NCI-H510A (cell line): ENCODE results near the gene SEPHS1.
"Not testable (repeated sequence)": the region's sequence is repeated elsewhere in the genome, so short reads cannot be mapped to it uniquely, and the experiment has no call there.

ENCODE experiments used
- DNase-seq: peaks from one replicate; lab custom pipeline; 2025; lab: John Stamatoyannopoulos, UW

SEPHS1 gene

GRCh38 chr10:13356392-13356791 lies 8.3 kb upstream of the SEPHS1 start:
- DNase-seq: no peak

DNA sequence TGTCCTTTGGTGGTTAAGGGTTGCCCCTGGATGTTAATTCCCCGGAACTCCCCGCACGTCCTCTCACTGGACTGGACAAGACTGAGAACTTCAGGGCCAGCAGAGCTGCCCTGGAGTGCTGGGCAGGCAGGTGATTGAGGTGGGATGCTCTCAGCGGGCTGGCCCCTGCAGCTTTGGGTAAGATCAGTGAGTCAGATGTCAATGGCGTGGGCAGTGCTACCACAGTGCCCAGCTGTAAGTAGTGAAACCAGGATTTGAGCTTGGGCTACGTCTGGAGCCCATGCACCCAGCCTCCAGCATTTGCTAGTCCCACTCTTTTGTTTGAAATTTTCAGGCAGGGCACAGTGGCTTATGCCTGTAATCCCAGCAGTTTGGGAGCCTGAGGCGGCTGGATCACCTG lies 6.7 kb upstream of the SEPHS1 start:
- DNase-seq: no peak

- DNase-seq: no peak
These were observed 4.4 kb upstream of the SEPHS1 start for GRCh38 chr10:13352519-13352918.

DNA sequence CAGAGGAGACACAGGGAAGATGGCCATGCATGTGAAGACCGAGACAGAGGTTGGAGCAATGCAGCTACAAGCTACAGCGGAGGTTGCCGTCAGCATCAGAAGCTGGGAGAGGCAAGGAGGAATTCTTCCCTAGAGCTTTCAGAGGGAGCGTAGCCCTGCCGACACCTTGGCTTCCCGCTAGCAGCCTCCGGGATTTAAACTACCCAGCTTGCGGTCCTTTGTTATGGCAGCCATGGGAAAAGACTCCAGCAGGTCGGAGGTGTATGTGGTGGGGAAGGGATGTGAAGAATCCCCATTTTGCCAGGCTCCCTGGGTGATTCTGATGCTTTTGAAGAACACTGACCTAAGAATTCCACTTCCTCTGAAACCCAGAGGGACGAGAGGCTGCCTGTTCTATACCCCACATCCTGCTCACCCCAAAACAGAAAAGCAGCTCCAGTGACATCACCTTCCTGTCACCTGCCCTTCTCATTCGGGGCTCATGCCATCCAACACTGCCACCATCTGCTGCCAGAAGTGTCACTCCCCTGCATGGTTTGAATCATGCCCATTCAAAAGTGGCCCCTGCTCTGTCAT lies 3.3 kb upstream of the SEPHS1 start:
- DNase-seq: no peak

DNA sequence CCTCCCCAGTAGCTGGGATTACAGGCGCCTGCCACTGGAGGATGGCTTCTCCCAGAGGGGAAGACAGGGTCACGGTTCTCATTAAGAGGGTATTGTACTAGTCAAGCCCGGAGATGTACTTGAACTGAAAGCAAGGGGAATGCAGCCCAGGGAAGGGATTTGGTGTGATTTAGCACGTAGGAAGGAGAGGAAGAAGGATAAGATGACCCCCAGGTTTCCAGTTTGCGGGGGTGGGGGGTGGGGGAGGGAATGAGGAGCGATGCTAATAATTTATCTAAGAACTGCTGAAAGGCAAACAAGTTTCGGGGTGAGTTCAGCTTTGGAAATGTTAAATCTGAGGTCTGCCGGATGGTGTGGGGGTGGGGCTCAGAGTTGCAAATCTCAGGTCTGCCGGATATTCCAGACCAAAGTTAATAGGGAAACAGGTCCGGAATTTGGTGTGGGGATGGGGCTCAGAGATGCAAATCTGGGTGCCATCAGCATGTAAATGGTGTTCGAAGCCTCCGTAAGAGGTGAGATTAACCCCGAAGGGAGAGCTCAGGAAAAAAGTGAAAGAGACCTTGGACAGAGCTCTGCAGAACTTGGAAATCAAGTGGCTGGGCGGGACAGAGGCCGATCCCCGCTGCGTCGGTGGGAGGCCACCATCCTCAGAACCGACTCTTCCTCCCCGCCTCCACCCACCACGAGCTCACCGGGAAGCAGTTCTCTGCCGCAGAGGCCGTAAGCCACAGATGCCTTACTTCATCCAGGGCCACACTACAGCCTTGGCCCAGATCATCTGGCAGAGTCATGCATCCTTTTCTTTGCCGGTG lies 1.6 kb upstream of the SEPHS1 start:
- peak; percentile 62 for DNase-seq

DNA sequence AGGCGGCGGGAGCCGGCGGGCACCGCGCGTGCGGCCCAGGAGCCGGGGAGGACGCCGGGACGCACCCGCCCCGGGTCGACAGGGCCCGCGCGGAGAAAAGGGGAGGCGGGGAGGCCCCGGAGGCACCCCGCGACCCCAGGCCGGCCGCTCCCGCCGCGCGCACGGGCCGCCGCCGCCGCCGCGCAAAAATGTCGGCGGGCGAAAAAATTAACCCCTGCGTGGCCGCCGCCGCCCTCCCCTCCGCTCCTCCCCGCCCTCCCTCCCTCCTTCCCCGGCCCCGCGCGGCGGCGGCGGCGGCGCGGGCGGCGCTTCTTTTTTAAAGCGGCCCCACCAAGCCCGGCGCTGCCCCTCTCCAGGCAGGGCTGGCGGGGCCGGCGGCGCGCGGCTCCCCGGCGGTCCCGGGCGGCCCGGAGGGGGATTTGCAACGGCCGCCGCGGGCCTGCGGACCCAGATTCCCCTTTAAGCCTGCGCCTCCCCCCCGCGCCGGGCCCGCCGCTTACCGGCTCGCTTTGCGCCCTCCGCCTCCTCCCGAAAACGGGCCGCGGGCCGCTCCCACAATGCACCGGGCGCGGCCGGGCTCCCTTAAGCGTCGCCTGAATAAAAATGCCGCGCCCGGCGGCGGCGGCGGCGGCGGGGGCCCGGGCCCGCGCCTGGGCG lies 465 bp downstream of the SEPHS1 start:
- peak; percentile 74 for DNase-seq

- DNase-seq: no peak
These were observed 1.0 kb downstream of the SEPHS1 start for GRCh38 chr10:13347043-13347499.

DNA sequence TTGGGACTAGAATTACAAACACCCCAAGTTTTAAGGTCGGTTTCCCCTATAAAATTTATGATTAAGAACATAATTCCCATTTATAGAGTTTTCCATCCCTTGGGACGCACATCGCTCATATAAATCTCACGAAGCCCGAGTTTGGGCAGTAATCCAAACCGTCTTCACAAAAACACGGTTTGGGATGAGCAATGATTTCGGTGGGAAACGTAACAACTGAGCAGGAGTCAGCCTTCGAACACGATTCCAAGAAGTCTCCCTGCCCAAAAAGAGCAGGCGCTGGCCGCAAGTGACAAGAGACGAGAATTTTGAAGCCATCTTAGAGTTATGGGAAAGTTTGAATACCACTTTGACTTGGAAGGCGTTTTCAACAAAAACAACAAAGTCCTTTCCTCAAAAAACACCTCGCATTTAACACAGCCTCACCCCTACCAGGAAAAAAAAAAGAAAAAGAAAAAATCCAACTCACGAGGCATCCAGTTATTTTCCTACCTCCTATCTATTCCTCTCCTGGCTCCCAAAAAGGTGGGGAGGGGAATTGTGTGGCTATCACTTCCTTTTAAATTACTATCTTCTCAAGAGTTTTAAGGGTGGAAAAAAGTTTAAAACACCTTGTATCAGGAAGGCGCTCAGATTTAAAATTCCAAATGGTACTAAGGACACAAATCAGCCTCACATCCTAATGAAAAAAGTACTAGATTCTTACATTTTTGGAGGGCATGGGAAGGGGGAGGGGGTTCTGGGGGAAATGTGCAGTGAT lies 1.6 kb downstream of the SEPHS1 start:
- DNase-seq: no peak

- no peak for DNase-seq
These were observed 7.3 kb downstream of the SEPHS1 start for GRCh38 chr10:13340626-13341376.

GRCh38 chr10:13340068-13340467 lies 8.0 kb downstream of the SEPHS1 start:
- no peak for DNase-seq

GRCh38 chr10:13338390-13339110 lies 9.5 kb downstream of the SEPHS1 start:
- no peak for DNase-seq

- no peak for DNase-seq
These were observed 10.3 kb downstream of the SEPHS1 start for GRCh38 chr10:13337827-13338196.

DNA sequence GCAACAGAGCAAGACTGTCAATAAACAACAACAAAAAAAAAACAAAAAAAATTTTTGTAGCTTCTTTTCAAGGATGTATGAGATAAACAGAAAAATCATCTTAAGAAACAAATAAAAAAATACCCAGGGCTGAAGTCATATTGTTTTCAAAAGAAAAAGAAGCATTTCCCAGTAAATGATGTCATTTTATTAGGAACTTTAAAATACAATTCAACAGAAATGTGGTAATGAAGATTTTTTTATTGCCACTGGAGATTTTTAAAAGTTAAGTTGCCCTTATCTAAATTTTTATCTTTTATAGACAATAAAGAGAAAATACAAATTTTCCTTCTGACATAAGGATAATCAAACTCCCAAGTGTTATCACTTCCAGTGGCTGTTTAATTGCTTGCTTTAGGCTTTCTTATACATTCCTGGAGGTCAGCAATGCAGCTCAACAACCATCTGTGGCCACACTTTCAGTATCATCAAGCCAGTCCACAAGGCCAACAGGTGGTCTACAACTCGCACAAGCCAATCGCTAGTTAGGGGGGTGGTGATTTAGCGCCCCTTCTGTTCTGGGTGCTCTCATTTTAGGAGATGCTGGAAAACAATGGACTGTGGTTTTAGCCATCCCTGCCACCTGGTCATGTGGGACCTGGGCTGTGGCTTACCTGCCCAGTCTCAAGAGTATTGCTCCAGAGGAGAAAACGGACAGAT lies 10.8 kb downstream of the SEPHS1 start:
- no peak for DNase-seq

GRCh38 chr10:13335881-13336280 lies 12.2 kb downstream of the SEPHS1 start:
- no peak for DNase-seq

DNA sequence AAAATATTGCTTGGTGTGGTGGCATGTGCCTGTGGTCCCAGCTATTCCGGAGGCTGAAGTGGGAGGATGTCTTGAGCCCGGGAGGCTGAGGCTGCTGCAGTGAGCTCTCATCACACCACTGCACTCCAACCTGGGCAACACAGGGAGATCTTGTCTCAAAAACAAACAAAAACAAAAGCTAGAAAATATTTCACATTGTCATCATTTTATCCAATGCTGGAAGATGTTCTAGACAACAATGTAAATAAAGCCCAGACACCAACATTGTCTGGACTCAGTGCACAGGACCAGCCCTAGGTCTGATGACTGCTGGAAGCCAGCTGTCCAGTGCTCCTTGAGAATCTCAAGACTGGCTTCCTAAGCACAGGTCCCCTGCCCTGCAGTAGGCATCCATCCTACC lies 13.5 kb downstream of the SEPHS1 start:
- DNase-seq: no peak

- DNase-seq: no peak
These were observed 16.4 kb downstream of the SEPHS1 start for GRCh38 chr10:13331646-13332045.

- not testable (repeated sequence) for DNase-seq
These were observed 17.1 kb downstream of the SEPHS1 start for GRCh38 chr10:13330980-13331379.

- no peak for DNase-seq
These were observed 18.5 kb downstream of the SEPHS1 start for GRCh38 chr10:13329565-13329964.

DNA sequence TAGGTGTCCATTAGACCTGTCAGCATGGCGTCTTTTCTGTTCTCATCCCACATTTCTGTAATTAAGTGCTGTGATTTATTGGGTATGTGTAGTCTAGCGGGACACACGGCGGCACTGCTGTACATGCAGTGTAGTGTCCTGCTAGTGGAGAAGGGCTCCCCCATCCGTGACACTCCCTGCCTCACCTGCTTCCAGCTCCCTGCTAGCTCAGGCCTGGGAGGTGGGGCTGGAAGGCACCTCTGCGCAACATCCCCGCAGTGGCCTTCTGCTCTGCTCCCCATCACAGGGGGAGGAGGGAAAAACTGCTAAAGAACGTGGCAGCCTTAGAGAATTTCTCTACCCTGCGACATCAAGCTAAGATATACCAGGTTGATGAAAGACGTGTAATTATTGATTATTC lies 19.5 kb downstream of the SEPHS1 start:
- no peak for DNase-seq

DNA sequence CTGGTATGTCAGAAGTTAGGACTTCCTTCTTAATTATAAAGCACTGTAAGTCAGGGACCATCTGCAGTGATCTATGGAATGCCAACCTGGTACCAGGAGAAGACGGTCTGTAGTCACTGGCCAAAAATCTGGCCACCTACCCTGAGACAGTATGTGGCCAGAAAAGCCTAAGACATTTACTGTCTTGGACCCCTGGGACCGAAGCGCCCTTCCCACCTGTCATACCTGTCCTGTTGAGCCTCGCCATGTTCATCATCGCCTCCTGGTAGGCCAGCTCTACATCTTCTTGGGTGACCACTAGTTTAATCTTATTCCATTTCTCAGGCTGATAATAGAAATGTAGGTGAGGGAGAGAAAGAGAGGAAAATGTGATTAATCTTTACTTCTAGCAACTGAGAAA lies 20.0 kb downstream of the SEPHS1 start:
- DNase-seq: no peak
